RWPE1 (cell line): ENCODE data around the gene ANO5.

Experiments used
- CTCF ChIA-PET: fragments of 350-600 bp; sonication (Branson Sonifier 250); formaldehyde crosslinking; extraction: SDS; loops from one replicate; lab custom pipeline; 2021; lab: Yijun Ruan, JAX
- POLR2A ChIA-PET: fragments of 400-600 bp; formaldehyde crosslinking; extraction: SDS; loops from one replicate; lab custom pipeline; 2020; ENCODE audit warnings: antibody characterized with exemption; ENCODE audit not compliant: low non-redundant PET; lab: Yijun Ruan, JAX
- DNase-seq: peaks from one replicate; pipeline ENCODE4 v3.0.0; 2012; ENCODE audit warnings: low spot score
- H3K27ac ChIP-seq: fragments of 450-650 bp; 2 replicates; pipeline ENCODE4 v1.5.1; 2017
- TF ChIP-seq, protein P1 (sequence below): fragments of 450-650 bp; conservative IDR thresholded peaks from 2 replicates; pipeline ENCODE4 v1.5.1; 2017; ENCODE audit warnings: low read depth, mild to moderate bottlenecking

The ANO5 gene

GRCh38 chr11:22216940-22217339 lies 24.1 kb downstream of the ANO5 start:
- no peak overlapping the region for H3K27ac ChIP-seq
- no peak for DNase-seq
- TF ChIP-seq, protein P1, sequence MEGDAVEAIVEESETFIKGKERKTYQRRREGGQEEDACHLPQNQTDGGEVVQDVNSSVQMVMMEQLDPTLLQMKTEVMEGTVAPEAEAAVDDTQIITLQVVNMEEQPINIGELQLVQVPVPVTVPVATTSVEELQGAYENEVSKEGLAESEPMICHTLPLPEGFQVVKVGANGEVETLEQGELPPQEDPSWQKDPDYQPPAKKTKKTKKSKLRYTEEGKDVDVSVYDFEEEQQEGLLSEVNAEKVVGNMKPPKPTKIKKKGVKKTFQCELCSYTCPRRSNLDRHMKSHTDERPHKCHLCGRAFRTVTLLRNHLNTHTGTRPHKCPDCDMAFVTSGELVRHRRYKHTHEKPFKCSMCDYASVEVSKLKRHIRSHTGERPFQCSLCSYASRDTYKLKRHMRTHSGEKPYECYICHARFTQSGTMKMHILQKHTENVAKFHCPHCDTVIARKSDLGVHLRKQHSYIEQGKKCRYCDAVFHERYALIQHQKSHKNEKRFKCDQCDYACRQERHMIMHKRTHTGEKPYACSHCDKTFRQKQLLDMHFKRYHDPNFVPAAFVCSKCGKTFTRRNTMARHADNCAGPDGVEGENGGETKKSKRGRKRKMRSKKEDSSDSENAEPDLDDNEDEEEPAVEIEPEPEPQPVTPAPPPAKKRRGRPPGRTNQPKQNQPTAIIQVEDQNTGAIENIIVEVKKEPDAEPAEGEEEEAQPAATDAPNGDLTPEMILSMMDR: no peak
- ChIA-PET POLR2A (no interaction called here), CTCF (no interaction called here)

DNA sequence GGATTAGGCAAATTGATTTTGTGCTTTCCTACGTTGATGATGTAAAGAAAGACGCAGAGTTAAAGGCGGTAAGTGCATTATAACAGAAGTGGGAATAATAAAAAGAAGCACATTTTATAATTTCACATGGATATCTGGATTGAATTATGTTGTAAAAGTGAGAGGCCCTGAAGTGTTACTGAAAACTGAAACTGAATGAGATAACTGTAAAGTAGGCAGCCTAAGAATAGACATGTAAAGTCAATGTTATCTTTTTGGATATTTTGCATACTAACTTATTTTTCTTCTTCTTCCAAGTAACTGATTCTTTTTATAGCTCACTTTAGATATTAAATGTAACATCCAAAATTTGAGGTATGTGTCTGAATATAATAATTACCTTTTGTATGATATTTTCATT lies 28.3 kb downstream of the ANO5 start:
- ChIA-PET CTCF (interaction anchor here (0.8 kb wide), 1 partner anchor 28 kb away, joined by 3 read pairs; the partner anchor contains the start of gene ANO5), POLR2A (no interaction called here)
- H3K27ac ChIP-seq: no peak overlapping the region
- DNase-seq: no peak
- TF ChIP-seq, protein P1: no peak

GRCh38 chr11:22225190-22225589 lies 32.3 kb downstream of the ANO5 start:
- ChIA-PET CTCF (interaction anchor here (0.6 kb wide), 1 partner anchor 1581 kb away, joined by 3 read pairs; no protein-coding TSS in a partner anchor), POLR2A (no interaction called here)
- H3K27ac ChIP-seq: no peak overlapping the region
- DNase-seq: no peak
- TF ChIP-seq, protein P1: no peak

- no peak overlapping the region for H3K27ac ChIP-seq
- POLR2A ChIA-PET: no interaction called here
- TF ChIP-seq, protein P1: no peak
- CTCF ChIA-PET: interaction anchor here (1.7 kb wide), 1 partner anchor 10 kb away, joined by 3 read pairs; no protein-coding TSS in a partner anchor
- DNase-seq: no peak
Observed at GRCh38 chr11:22234743-22235142, 41.9 kb downstream of the ANO5 start.

DNA sequence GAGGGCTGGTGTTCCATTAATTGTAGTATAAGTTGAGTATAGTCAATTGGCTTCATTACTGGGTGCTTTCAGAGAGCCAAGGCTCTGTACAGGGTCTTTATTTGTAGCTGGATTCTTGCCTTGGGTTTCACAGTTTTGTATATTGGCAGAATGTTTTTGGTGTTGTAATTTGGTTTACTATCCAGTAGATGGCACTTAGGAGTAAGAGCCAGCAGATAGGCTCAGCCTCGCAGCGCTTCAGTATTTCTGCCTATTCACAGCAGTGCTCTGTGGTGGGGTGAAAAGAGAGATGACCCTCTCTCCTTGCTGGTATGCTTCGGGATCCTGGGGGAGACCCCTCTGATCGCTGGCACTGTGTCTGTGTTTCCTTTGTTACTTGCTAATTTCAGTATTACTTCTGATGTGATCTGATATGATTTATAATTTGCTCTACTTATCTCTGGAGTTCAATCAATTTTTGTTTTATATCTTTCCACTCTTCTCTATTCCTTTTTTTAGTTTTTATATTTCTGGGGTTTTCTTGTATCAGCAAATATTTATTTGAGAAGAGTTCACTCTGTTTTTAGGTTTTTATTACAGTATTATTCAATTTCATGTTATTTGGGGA lies 52.2 kb downstream of the ANO5 start:
- no peak overlapping the region for H3K27ac ChIP-seq
- peak; percentile 3 for DNase-seq
- ChIA-PET POLR2A (no interaction called here), CTCF (interaction anchor here (0.6 to 1.4 kb wide), 6 partner anchors 10 to 605 kb away, joined by 3 to 7 read pairs (median 4); no protein-coding TSS in a partner anchor)
- TF ChIP-seq, protein P1: peak; percentile 70

DNA sequence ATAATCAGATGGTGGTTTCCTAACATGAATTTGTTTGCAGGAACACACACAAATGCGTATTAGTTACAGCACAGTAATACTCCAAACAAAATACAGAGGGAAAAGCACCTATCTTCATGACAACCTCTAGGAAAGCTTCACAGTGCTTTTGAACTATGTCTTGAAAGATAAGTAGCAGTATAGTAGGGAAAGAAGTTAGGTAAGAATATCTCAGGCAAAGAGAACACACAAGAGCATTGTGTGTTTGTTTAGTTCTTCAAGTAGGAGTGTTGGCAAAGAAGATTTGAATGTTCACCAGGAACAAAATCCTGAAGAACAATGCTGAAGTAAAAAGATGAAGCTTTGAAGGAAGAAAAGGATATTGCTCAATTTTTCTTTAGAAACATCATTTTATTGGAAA lies 54.1 kb downstream of the ANO5 start:
- H3K27ac ChIP-seq: no peak overlapping the region
- ChIA-PET CTCF (interaction anchor here (0.6 to 0.7 kb wide), 3 partner anchors 192 to 1180 kb away, joined by 3 read pairs; no protein-coding TSS in a partner anchor), POLR2A (no interaction called here)
- TF ChIP-seq, protein P1: no peak
- no peak for DNase-seq
